GM18861 (cell line): ENCODE measurements around the gene CGB5.
"Not testable (repeated sequence)": the region's sequence is repeated elsewhere in the genome, so short reads cannot be mapped to it uniquely, and the experiment has no call there.

Source experiments
- ATAC-seq: cut with Tn5 transposase; IDR thresholded peaks from one replicate; pipeline ENCODE4 v1.9.1; 2021; ENCODE audit not compliant: unreplicated experiment

The CGB5 gene

DNA sequence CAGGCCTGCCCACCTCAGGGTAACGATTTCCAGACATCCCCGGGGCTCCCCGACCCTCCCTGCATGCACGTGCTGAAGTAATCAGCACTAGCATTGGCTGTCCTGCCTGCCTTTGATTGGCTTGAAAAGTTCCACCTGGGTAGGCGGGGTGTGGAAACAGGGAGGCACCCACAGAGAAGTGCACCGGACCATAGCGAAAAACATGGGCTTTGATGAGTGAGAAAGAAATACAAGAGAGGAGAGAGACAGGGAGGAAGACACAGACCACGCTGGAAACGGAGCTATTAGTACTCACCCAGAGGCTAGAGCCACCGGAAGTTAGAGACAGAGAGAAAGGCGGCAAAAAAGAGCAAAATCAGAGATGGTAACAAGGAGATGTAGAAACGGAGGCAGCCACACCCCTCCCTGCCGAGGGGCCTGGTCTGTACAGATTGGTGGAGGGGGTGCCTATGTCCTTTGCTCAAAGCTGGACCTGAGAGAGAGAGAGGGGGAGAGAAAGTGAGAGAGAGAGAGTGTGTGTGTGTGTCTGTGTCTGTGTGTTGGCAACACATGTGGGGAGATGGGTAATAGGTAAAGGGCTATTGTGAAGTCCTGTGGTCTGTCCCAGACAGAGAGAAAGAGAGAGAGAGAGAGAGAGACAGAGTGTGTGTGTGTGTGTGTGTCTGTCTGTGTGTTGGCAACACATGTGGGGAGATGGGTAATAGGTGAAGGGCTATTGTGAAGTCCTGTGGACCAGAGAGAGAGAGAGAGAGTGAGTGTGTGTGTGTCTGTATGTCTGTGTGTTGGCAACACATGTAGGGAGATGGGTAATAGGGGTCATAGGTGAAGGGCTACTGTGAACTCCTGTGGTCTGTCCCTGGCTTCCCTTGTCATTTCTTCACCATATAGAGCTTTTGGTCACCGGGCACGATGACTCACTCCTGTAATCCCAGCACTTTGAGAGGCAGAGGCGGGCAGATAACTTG lies 22.4 kb upstream of the CGB5 start:
- no peak for ATAC-seq

DNA sequence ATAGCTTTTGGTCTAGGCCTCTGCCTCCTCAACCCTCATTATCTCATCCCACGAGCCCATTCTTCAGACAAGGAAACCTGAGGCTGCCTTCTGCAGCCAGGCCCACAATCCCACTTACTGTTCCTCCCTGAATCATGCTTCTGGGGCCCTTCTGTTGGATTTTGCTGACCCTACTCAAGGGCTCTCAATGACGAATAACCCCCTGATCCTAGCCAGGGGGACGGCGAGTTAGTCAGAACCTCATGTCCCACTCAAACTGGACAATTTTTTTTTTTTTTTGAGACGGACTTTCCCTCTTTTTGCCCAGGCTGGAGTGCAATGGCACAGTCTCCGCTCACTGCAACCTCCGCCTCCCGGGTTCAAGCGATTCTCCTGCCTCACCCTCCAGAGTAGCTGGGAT lies 21.5 kb upstream of the CGB5 start:
- no peak for ATAC-seq

DNA sequence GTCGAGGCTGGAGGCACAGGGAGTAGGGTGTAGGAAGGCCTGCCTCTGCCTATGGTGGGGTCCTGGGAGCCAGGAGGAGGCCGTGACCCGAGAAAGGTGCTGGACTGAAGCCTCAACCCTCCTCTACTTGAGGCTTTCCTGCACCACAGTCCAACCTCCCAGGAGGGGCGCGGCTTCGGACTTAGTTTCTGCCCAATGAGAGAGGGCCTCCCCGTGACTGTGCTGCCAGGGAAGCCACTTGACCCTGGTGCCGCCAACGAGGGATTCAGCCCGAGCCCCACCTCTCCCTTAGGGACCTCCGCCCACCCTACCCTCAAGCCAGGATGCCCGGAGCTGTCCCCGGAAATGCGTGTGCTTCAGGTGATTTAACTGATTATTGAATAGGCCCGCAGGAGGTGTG lies 19.4 kb upstream of the CGB5 start, which contains the start of gene CGB3:
TSS of gene CGB3 (minus strand) at position 101 of the 400 bp plus-strand sequence. CDS start 362 bp downstream, outside the sequence.
- not testable (repeated sequence) for ATAC-seq

DNA sequence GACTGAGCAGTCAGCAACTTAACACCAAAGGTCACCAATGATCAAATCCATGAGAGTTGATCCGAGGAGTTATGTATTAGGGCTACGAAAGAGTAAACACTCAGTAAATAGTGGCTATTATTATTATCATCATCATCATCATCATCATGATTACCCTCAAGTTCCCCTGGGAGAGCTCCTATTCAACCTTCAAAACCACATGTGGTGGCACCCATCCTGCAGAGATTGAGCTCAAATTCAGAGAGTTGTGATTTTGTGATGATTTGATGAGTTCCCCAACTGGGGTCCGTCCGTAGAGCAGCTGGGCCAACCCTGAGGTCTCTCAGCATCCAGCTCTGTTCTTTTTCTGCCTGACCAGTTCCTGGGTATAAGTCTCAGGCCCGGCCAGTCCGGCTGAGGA lies 18.6 kb upstream of the CGB5 start:
- not testable (repeated sequence) for ATAC-seq

DNA sequence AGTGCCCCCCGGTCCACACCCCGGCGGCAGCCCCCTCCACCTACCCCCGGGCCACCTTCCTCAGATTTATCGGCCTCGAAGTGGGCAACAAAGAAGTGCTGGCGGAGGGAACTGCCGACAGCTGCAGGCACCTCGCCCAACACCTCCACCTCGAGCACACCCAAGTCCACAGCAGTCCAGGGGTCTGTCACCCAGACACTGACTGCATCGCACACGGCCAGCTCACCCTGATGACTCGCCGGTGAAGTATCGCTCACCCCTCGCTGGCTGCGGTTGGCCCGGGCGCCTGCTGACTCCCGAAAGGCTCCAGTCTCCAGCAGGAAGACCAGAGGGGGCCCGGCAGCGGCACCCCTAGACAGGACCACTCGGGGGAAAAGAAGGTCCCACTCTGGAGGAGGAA lies 18.0 kb upstream of the CGB5 start:
- not testable (repeated sequence) for ATAC-seq

DNA sequence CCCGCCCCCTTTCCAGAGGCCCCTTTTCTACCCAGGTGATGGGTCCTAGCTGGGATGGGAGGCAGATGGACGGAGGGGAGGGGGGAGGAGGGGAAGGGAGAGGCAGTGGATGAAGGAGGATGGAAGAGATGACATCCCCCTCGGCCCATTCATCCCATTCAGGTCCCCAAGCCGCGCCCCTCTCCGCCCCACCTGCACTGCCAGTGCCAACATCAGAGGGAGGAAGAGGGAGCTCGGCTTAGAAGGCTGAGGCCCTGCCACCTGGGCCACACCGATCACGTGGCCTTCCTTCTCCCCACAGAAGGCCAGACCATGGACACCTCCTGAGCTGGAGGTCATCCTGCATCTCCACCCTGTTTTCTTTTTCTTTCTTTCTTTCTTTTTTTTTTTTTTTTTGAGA lies 15.0 kb upstream of the CGB5 start:
- ATAC-seq, result not testable (repeated sequence)

DNA sequence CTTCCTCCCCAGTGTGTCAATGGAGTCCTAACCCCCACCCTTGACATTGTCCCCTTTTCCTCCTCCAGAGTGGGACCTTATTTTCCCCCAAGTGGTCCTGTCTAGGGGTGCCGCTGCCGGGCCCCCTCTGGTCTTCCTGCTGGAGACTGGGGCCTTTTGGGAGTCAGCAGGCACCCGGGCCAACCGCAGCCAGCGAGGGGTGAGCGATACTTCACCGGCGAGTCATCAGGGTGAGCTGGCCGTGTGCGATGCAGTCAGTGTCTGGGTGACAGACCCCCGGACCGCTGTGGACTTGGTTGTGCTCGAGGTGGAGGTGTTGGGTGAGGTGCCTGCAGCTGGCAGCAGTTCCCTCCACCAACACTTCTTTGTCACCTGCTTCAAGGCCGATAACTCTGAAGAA lies 13.9 kb upstream of the CGB5 start:
- not testable (repeated sequence) for ATAC-seq

DNA sequence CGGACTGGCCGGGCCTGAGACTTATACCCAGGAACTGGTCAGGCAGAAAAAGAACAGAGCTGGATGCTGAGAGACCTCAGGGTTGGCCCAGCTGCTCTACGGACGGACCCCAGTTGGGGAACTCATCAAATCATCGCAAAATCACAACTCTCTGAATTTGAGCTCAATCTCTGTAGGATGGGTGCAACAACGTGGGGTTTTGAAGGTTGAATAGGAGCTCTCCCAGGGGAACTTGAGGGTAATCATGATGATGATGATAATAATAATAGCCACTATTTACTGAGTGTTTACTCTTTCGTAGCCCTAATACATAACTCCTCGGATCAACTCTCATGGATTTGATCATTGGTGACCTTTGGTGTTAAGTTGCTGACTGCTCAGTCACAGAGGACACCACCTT lies 13.3 kb upstream of the CGB5 start:
- ATAC-seq, result not testable (repeated sequence)

DNA sequence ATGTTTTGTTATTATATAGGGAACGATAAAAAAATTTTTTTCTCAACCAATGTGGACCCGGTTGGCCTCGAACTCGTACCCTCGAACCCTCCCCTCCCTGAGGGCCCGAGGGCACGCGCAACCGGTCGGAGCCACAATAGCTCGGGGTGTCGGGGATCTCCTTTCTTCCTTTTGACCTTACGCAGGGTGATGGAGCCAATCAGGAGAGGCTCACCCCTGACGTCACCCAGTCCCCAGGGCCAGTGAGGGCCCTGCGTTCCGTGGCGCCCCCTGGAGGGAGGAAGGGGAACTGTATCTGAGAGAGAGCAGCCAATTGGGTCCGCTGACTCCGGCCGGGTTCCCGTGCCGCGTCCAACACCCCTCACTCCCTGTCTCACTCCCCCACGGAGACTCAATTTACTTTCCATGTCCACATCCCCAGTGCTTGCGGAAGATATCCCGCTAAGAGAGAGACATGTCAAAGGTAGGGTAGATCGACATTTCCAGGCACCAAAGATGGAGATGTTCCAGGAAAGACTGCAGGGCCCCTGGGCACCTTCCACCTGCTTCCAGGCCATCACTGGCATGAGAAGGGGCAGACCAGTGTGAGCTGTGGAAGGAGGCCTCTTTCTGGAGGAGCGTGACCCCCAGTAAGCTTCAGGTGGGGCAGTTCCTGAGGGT lies 11.9 kb upstream of the CGB5 start, which contains the start of gene CGB2:
TSS of gene CGB2 (plus strand) at position 249 of the 660 bp plus-strand sequence. CDS start at position 455, 206 bp downstream.
- ATAC-seq, result not testable (repeated sequence)

DNA sequence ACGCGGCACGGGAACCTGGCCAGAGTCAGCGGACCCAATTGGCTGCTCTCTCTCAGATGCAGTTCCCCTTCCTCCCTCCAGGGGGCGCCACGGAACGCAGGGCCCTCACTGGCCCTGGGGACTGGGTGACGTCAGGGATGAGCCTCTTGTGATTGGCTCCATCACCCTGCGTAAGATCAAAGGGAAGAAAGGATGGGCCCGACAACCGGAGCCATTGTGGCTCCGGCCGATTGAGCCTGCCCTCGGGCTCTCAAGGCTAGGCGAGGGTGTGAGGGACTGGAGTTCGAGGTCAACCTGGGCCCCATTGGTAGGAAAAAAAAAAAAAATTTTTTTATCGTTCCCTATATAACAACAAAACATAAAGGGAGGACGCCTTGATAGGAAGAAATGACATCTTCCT lies 6.8 kb upstream of the CGB5 start, which contains the start of gene CGB1:
TSS of gene CGB1 (minus strand) at position 81 of the 400 bp plus-strand sequence. CDS start 184 bp downstream, outside the sequence.
- not testable (repeated sequence) for ATAC-seq

DNA sequence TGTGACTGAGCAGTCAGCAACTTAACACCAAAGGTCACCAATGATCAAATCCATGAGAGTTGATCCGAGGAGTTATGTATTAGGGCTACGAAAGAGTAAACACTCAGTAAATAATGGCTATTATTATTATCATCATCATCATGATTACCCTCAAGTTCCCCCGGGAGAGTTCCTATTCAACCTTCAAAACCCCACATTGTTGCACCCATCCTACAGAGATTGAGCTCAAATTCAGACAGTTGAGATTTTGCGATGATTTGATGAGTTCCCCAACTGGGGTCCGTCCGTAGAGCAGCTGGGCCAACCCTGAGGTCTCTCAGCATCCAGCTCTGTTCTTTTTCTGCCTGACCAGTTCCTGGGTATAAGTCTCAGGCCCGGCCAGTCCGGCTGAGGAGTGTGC lies 5.5 kb upstream of the CGB5 start:
- not testable (repeated sequence) for ATAC-seq

DNA sequence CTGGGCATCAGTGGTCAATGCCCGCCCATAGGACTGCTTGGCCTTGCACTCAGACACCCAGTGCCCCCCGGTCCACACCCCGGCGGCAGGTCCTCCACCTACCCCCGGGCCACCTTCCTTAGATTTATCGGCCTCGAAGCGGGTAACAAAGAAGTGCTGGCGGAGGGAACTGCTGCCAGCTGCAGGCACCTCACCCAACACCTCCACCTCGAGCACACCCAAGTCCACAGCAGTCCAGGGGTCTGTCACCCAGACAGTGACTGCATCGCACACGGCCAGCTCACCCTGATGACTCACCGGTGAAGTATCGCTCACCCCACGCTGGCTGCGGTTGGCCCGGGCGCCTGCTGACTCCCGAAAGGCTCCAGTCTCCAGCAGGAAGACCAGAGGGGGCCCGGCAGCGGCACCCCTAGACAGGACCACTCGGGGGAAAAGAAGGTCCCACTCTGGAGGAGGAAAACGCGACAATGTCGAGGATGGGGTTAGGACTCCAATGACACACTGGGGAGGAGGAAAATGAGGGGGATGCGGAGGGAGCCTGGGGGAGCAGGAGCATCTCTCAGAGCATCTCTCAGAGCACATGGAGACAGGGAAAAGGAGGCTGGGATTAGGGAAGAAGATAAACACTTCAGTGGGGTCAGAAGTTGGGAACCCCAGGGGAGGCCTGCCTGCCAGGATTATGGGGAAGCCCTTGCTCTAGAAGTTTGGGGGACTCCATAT lies 4.9 kb upstream of the CGB5 start:
- not testable (repeated sequence) for ATAC-seq

DNA sequence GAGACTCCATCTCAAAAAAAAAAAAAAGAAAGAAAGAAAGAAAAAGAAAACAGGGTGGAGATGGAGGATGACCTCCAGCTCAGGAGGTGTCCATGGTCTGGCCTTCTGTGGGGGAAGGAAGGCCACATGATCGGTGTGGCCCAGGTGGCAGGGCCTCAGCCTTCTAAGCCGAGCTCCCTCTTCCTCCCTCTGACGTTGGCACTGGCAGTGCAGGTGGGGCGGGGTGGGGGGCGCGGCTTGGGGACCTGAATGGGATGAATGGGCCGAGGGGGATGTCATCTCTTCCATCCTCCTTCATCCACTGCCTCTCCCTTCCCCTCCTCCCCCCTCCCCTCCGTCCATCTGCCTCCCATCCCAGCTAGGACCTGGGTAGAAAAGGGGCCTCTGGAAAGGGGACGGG lies 3.9 kb upstream of the CGB5 start:
- not testable (repeated sequence) for ATAC-seq

DNA sequence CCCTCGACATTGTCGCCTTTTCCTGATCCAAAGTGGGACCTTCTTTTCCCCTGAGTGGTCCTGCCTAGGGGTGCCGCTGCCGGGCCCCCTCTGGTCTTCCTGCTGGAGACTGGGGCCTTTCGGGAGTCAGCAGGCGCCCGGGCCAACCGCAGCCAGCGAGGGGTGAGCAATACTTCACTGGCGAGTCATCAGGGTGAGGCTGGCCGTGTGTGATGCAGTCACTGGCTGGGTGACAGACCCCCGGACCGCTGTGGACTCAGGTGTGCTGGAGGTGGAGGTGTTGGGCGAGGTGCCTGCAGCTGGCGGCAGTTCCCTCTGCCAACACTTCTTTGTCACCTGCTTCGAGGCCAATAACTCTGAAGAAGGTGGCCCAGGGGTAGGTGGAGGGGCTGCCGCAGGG lies 1.5 kb upstream of the CGB5 start:
- no peak for ATAC-seq

DNA sequence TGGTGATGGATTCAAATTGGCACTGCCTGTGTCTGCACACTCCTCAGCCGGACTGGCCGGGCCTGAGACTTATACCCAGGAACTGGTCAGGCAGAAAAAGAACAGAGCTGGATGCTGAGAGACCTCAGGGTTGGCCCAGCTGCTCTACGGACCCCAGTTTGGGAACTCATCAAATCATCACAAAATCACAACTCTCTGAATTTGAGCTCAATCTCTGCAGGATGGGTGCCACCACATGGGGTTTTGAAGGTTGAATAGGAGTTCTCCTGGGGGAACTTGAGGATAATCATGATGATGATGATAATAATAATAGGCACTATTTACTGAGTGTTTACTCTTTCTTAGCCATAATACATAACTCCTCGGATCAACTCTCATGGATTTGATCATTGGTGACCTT lies 982 bp upstream of the CGB5 start:
- not testable (repeated sequence) for ATAC-seq

DNA sequence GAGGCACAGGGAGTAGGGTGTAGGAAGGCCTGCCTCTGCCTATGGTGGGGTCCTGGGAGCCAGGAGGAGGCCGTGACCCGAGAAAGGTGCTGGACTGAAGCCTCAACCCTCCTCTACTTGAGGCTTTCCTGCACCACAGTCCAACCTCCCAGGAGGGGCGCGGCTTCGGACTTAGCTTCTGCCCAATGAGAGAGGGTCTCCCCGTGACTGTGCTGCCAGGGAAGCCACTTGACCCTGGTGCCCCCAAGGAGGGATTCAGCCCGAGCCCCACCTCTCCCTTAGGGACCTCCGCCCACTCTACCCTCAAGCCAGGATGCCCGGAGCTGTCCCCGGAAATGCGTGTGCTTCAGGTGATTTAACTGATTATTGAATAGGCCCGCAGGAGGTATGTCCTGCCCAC lies 5.4 kb downstream of the CGB5 start, which contains the start of gene CGB8:
TSS of gene CGB8 (minus strand) at position 101 of the 400 bp plus-strand sequence. CDS start 372 bp downstream, outside the sequence.
- not testable (repeated sequence) for ATAC-seq

DNA sequence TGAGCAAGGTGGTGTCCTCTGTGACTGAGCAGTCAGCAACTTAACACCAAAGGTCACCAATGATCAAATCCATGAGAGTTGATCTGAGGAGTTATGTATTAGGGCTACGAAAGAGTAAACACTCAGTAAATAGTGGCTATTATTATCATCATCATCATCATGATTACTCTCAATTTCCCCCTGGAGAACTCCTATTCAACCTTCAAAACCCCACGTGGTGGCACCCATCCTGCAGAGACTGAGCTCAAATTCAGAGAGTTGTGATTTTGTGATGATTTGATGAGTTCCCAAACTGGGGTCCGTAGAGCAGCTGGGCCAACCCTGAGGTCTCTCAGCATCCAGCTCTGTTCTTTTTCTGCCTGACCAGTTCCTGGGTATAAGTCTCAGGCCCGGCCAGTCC lies 6.2 kb downstream of the CGB5 start:
- ATAC-seq, result not testable (repeated sequence)

DNA sequence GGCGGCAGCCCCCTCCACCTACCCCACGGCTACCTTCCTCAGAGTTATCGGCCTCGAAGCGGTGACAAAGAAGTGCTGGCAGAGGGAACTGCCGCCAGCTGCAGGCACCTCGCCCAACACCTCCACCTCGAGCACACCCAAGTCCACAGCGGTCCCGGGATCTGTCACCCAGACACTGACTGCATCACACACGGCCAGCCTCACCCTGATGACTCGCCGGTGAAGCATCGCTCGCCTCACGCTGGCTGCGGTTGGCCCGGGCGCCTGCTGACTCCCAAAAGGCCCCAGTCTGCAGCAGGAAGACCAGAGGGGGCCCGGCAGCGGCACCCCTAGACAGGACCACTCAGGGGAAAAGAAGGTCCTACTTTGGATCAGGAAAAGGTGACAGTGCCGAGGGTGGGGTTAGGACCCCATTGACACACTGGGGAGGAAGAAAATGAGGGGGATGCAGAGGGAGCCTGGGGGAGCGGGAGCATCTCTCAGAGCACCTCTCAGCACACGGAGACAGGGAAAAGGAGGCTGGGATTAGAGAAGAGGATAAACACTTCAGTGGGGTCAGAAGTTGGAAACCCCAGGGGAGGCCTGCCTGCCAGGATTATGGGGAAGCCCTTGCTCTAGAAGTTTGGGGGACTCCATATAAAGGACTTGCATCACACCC lies 6.9 kb downstream of the CGB5 start:
- not testable (repeated sequence) for ATAC-seq

DNA sequence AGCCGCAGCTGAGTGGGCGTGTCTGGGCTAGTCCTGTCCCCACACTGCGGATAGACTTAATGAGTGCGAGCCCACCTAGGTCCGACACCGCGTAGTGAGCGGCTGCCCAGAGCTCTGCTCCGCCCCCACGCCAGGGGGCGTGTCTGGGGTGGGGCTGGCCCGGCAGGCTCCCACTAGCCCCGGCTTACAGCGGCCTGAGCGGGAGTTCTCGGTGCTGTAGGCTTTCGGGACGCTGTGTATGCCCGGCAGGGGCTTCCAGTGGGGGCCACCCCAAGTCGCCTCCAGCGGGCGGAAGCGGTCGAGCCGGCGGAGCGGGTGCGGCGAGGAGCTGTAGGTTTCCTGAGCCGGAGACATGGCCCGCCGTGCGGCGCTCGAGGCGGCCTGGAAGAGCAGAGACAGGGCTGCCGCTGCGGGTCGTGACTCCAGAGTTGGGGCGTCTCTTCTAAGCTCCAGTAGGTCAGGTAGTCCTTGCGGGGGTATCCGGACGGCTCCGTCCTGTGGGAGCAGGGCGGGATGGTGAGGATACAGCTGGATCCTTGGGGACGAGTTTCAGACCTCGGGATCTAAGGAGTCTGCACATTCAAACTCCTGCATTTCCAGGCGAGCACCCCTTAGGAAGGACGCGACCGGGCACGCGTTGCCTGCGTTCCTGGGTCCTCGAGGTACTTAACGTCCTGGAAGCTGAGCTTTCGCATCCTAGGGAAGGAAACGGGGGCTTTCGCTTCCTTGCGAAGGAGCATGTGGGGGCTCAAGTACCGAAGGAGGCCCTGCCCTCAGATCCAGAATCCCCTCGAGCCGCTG lies 12.7 kb downstream of the CGB5 start:
- no peak for ATAC-seq
